Umbilical cord (tissue), 2 donors: ENCODE data around the gene C3orf22. TPM values are rescaled to one million over a fixed set of nuclear protein-coding genes. Genes with fewer than 3 reads are reported as not detected.
"Not testable (repeated sequence)": the region's sequence is repeated elsewhere in the genome, so short reads cannot be mapped to it uniquely, and the experiment has no call there.

Source experiments
- DNase-seq: peaks from one replicate; pipeline ENCODE4 v3.0.0-alpha.2; 2015; ENCODE audit warnings: low spot score
- total RNA-seq: library from RNA; depleted of rRNA; stranded (reverse); fragments of >200 nt; gene quantifications from one replicate; pipeline ENCODE4 v1.2.3, GENCODE V29; 2014; ENCODE audit warnings: low replicate concordance; ENCODE audit not compliant: insufficient read depth

The C3orf22 gene
- total RNA-seq, result 1.7 TPM

GRCh38 chr3:126558336-126559071 is at the start of gene C3orf22:
Gene C3orf22 (minus strand): TSS chr3:126558932. CDS start chr3:126553390, 5,542 bp downstream.
- no peak for DNase-seq

GRCh38 chr3:126607214-126607908 is 48.6 kb upstream of the C3orf22 start:
- DNase-seq, result no peak

- no peak for DNase-seq
Measured at GRCh38 chr3:126606001-126606400, 47.3 kb upstream of the C3orf22 start.

GRCh38 chr3:126604691-126605090 is 46.0 kb upstream of the C3orf22 start:
- no peak for DNase-seq

GRCh38 chr3:126599101-126599500 is 40.4 kb upstream of the C3orf22 start:
- DNase-seq, result no peak

GRCh38 chr3:126595479-126595878 is 36.7 kb upstream of the C3orf22 start:
- not testable (repeated sequence) for DNase-seq

- not testable (repeated sequence) for DNase-seq
Measured at GRCh38 chr3:126591515-126591914, 32.8 kb upstream of the C3orf22 start.

GRCh38 chr3:126582311-126582710 is 23.6 kb upstream of the C3orf22 start:
- DNase-seq, result no peak

GRCh38 chr3:126581569-126581968 is 22.8 kb upstream of the C3orf22 start:
- no peak for DNase-seq

GRCh38 chr3:126580746-126581145 is 22.0 kb upstream of the C3orf22 start:
- no peak for DNase-seq

GRCh38 chr3:126578702-126579101 is 20.0 kb upstream of the C3orf22 start:
- DNase-seq, result no peak

GRCh38 chr3:126577261-126577660 is 18.5 kb upstream of the C3orf22 start:
- no peak for DNase-seq

- no peak for DNase-seq
Measured at GRCh38 chr3:126573492-126574117, 14.9 kb upstream of the C3orf22 start.

- no peak for DNase-seq
Measured at GRCh38 chr3:126571078-126571477, 12.3 kb upstream of the C3orf22 start.

GRCh38 chr3:126570103-126570541 is 11.4 kb upstream of the C3orf22 start:
- DNase-seq, result no peak

GRCh38 chr3:126569390-126569975 is 10.8 kb upstream of the C3orf22 start:
- DNase-seq, result no peak

GRCh38 chr3:126568776-126569342 is 10.1 kb upstream of the C3orf22 start:
- no peak for DNase-seq

- DNase-seq, result no peak
Measured at GRCh38 chr3:126567696-126568438, 9.1 kb upstream of the C3orf22 start.

- no peak for DNase-seq
Measured at GRCh38 chr3:126562737-126563276, 4.1 kb upstream of the C3orf22 start.

- no peak for DNase-seq
Measured at GRCh38 chr3:126557761-126558160, 971 bp downstream of the C3orf22 start.

- no peak for DNase-seq
Measured at GRCh38 chr3:126557415-126557745, 1.4 kb downstream of the C3orf22 start.
